CD1c-positive myeloid dendritic cell (primary cell): Measurements from ENCODE around the gene MRE11.
"Not testable (repeated sequence)": the region's sequence is repeated elsewhere in the genome, so short reads cannot be mapped to it uniquely, and the experiment has no call there.

Experiments used
- DNase-seq: peaks from one replicate; pipeline ENCODE4 v3.0.0-alpha.2; 2016; ENCODE audit errors: extremely low spot score

The MRE11 gene

GRCh38 chr11:94424011-94424410 is 69.6 kb downstream of the MRE11 start:
- no peak for DNase-seq

- no peak for DNase-seq
These were observed 70.1 kb downstream of the MRE11 start for GRCh38 chr11:94423507-94423906.

GRCh38 chr11:94418123-94418765 is 75.4 kb downstream of the MRE11 start:
- DNase-seq, result no peak

GRCh38 chr11:94417386-94417987 is 76.2 kb downstream of the MRE11 start:
- DNase-seq, result no peak

- DNase-seq, result no peak
These were observed 88.4 kb downstream of the MRE11 start for GRCh38 chr11:94405062-94405833.

- DNase-seq, result no peak
These were observed 91.3 kb downstream of the MRE11 start for GRCh38 chr11:94402355-94402754.

GRCh38 chr11:94401773-94402265 is 91.8 kb downstream of the MRE11 start:
- no peak for DNase-seq

GRCh38 chr11:94400839-94401772 is 92.5 kb downstream of the MRE11 start, which contains the start of gene GPR83:
GPR83 (minus strand) TSS chr11:94401419; CDS start chr11:94401247, 172 bp downstream.
- DNase-seq, result no peak

GRCh38 chr11:94400457-94400838 is 93.2 kb downstream of the MRE11 start:
- DNase-seq, result no peak

- DNase-seq, result no peak
These were observed 93.6 kb downstream of the MRE11 start for GRCh38 chr11:94400050-94400449.

GRCh38 chr11:94398101-94398500 is 95.5 kb downstream of the MRE11 start:
- no peak for DNase-seq

GRCh38 chr11:94396282-94396681 is 97.4 kb downstream of the MRE11 start:
- no peak for DNase-seq

GRCh38 chr11:94391937-94392336 is 101.7 kb downstream of the MRE11 start:
- DNase-seq, result not testable (repeated sequence)

- no peak for DNase-seq
These were observed 114.0 kb downstream of the MRE11 start for GRCh38 chr11:94379613-94380012.

- DNase-seq, result no peak
These were observed 116.8 kb downstream of the MRE11 start for GRCh38 chr11:94376841-94377240.

- DNase-seq, result not testable (repeated sequence)
These were observed 123.1 kb downstream of the MRE11 start for GRCh38 chr11:94370576-94370975.
